Upper lobe of left lung (tissue), 6 donors: ENCODE data around the gene EGFL8. TPM values are rescaled to one million over a fixed set of nuclear protein-coding genes. Genes with fewer than 3 reads are reported as not detected.
A peak's percentile ranks its signal among the peaks of the same experiment; 100 is the strongest.

Experiments used
- ATAC-seq, 2 donors: fragments of 200-7000 bp; cut with Tn5 transposase; one replicate each; pipeline ENCODE4 v1.9.1; 2022; ENCODE audit warnings: mild to moderate bottlenecking in 2 of 2, moderate library complexity in 2 of 2; ENCODE audit not compliant: low FRiP score in 2 of 2
- DNase-seq, 2 donors: peaks; one replicate each; pipeline ENCODE4 v3.0.0-alpha.2; 2019 to 2020
- H3K27ac ChIP-seq, 4 donors: fragments of 200-600 bp; sonication (generic); one replicate each; pipeline ENCODE4 v1.5.1; 2016 to 2019
- H3K27me3 ChIP-seq, 4 donors: fragments of 200-600 bp; sonication (generic); one replicate each; pipeline ENCODE4 v1.5.1; 2017 to 2019
- H3K36me3 ChIP-seq, 4 donors: fragments of 200-600 bp; sonication (generic); one replicate each; pipeline ENCODE4 v1.5.1; 2016 to 2019
- H3K4me1 ChIP-seq, 4 donors: fragments of 200-600 bp; sonication (generic); one replicate each; pipeline ENCODE4 v1.5.1; 2018 to 2019
- H3K4me3 ChIP-seq, 4 donors: fragments of 200-600 bp; sonication (generic); one replicate each; pipeline ENCODE4 v1.5.1; 2017 to 2019; ENCODE audit warnings: mild to moderate bottlenecking in 2 of 4, moderate library complexity in 1 of 4
- H3K9me3 ChIP-seq, 4 donors: fragments of 200-600 bp; sonication (generic); one replicate each; pipeline ENCODE4 v1.5.1; 2018 to 2019
- CTCF ChIP-seq, 6 experiments: fragments of 450-650 bp in 4 of 6; fragments of 200-600 bp in 2 of 6; sonication (generic) in 2 of 6; IDR thresholded peaks; one replicate each; pipeline ENCODE4 v1.5.1; 2016 to 2019; ENCODE audit warnings: antibody characterized with exemption in 6 of 6
- EP300 ChIP-seq, 4 donors: sonication (generic); formaldehyde crosslinking; IDR thresholded peaks; one replicate each; pipeline ENCODE4 v1.5.1; 2017; ENCODE audit warnings: antibody characterized with exemption in 4 of 4, control low read depth in 2 of 4
- POLR2A ChIP-seq, 4 donors: fragments of 450-650 bp; IDR thresholded peaks; one replicate each; pipeline ENCODE4 v1.5.1; 2016 to 2017; ENCODE audit warnings: antibody characterized with exemption in 4 of 4, mild to moderate bottlenecking in 2 of 4
- POLR2AphosphoS5 ChIP-seq, 2 donors: sonication (generic); formaldehyde crosslinking; IDR thresholded peaks; one replicate each; pipeline ENCODE4 v1.5.1; 2017; ENCODE audit warnings: antibody characterized with exemption in 2 of 2
- WGBS, 2 donors: methylation state at CpG; one replicate each; pipeline ENCODE4 v1.1.5; 2017 to 2018; 5-methylcytosine and 5-hydroxymethylcytosine counted together
- total RNA-seq, 6 donors: library from RNA; depleted of rRNA in 4 of 6; stranded (reverse); fragments of >200 nt in 4 of 6; gene quantifications; one replicate each; pipeline versions ENCODE4 v1.1.0 to v1.2.1, GENCODE V29; 2016 to 2021
- donor health status: DM: no; HTN: no; CAD: no; lungs with moderate emphysema.
- donor health status: DM: no; HTN: yes; CAD: no; lungs with severe emphysema.

EGFL8 gene
- total RNA-seq, 6 donors from 2014 or later, result 6.1 to 37.7 (median 9.6) TPM

- ATAC-seq (no peak), DNase-seq (no peak)
- no peaks in the 10 kb centered on the region for H3K9me3 ChIP-seq
- H3K4me3 ChIP-seq, result peak overlapping the region; percentile 72 to 96 (median 83)
- TF ChIP-seq EP300 (IDR thresholded peaks at IDR 0.05) (no peak), CTCF (IDR thresholded peaks at IDR 0.05) (no peak), POLR2A (IDR thresholded peaks at IDR 0.05) (no peak)
- H3K4me1 ChIP-seq, result peaks cover 68 to 81% (median 77%) of the 10 kb centered on the region in 4 donors
- H3K27me3 ChIP-seq, result no peaks in the 10 kb centered on the region
- 4 to 5% methylated on average over 8 to 10 of the region's 10 CpGs for WGBS, 2 donors
- H3K36me3 ChIP-seq, result peaks cover 0 to 24% (median 12%) of the 10 kb centered on the region in 4 donors
- peak overlapping the region; percentile 93 to 98 (median 96) for H3K27ac ChIP-seq
Measured at GRCh38 chr6:32189069-32189741, 24.8 kb downstream of the EGFL8 start.

GRCh38 chr6:32189742-32190053 lies 25.3 kb downstream of the EGFL8 start:
- H3K36me3 ChIP-seq, result peaks cover 0 to 24% (median 12%) of the 10 kb centered on the region in 4 donors
- H3K9me3 ChIP-seq, result no peaks in the 10 kb centered on the region
- no peak for TF ChIP-seq POLR2A (IDR thresholded peaks at IDR 0.05)
- WGBS, 2 donors, result 19% methylated on average over 4 of the region's 23 CpGs; no CpG with 5 or more reads in 1 of the 2 donors
- H3K27me3 ChIP-seq, result no peaks in the 10 kb centered on the region
- H3K4me1 ChIP-seq, result peaks cover 69 to 81% (median 77%) of the 10 kb centered on the region in 4 donors
- H3K4me3 ChIP-seq, result peak overlapping the region; percentile 72 to 96 (median 83)
- ATAC-seq (peak in 1 of 2 donors; percentile 10), DNase-seq (peak in 1 of 2 donors; percentile 89)
- H3K27ac ChIP-seq, result peak overlapping the region; percentile 93 to 98 (median 96)

GRCh38 chr6:32190054-32190851 lies 25.9 kb downstream of the EGFL8 start, which contains the start of gene PBX2:
Gene PBX2, minus strand, starts transcription at chr6:32190202. Its CDS starts 287 bp downstream, at chr6:32189915.
- H3K4me1 ChIP-seq, result peaks cover 72 to 87% (median 82%) of the 10 kb centered on the region in 4 donors
- WGBS, 2 donors, result 1 to 2% methylated on average over 16 to 19 of the region's 23 CpGs

GRCh38 chr6:32190911-32191677 lies 26.7 kb downstream of the EGFL8 start:
- Histone ChIP-seq H3K4me1 (peaks cover 68 to 82% (median 77%) of the 10 kb centered on the region in 4 donors), H3K27ac (peak overlapping the region; percentile 93 to 98 (median 96)), H3K9me3 (no peaks in the 10 kb centered on the region), H3K4me3 (peak overlapping the region in 3 of 4 donors; percentile 72 to 96 (median 80)), H3K36me3 (peaks cover 0 to 22% (median 11%) of the 10 kb centered on the region in 4 donors), H3K27me3 (no peaks in the 10 kb centered on the region)
- DNase-seq, result no peak
- no peak for TF ChIP-seq EP300 (IDR thresholded peaks at IDR 0.05)
- no peak for TF ChIP-seq CTCF (IDR thresholded peaks at IDR 0.05)
- no peak for TF ChIP-seq POLR2A (IDR thresholded peaks at IDR 0.05)
- no peak for TF ChIP-seq POLR2AphosphoS5 (IDR thresholded peaks at IDR 0.05)
- WGBS, 2 donors, result 78 to 82% methylated on average over 6 to 8 of the region's 8 CpGs
- ATAC-seq, result no peak

More at GRCh38 chr6:32190054-32190851, 25.9 kb downstream of the EGFL8 start, which contains the start of gene PBX2:
- Histone ChIP-seq H3K9me3 (no peaks in the 10 kb centered on the region), H3K27ac (peak within 1 kb of the TSS; percentile 93 to 98 (median 96)), H3K27me3 (no peaks in the 10 kb centered on the region), H3K4me3 (peak within 1 kb of the TSS; percentile 72 to 96 (median 83)), H3K36me3 (peaks cover 0 to 24% (median 12%) of the 10 kb centered on the region in 4 donors)
- ATAC-seq (peak; percentile 83 to 88), DNase-seq (peak in 1 of 2 donors; percentile 95)
- TF ChIP-seq POLR2AphosphoS5 (IDR thresholded peaks at IDR 0.05) (peak; percentile 54 to 88), EP300 (IDR thresholded peaks at IDR 0.05) (no peak), POLR2A (IDR thresholded peaks at IDR 0.05) (peak in 2 of 4 donors; percentile 87 to 92)

GRCh38 chr6:32191696-32192607 lies 27.6 kb downstream of the EGFL8 start:
- DNase-seq, result no peak
- Histone ChIP-seq H3K27me3 (no peaks in the 10 kb centered on the region), H3K9me3 (no peaks in the 10 kb centered on the region), H3K4me1 (peaks cover 68 to 82% (median 74%) of the 10 kb centered on the region in 4 donors), H3K4me3 (peak overlapping the region in 3 of 4 donors; percentile 72 to 96 (median 80)), H3K27ac (peak overlapping the region; percentile 93 to 98 (median 96)), H3K36me3 (peaks cover 0 to 14% (median 5%) of the 10 kb centered on the region in 4 donors)
- WGBS, 2 donors, result 52 to 62% methylated on average over 15 of the region's 15 CpGs
- ATAC-seq, result no peak
- TF ChIP-seq POLR2A (IDR thresholded peaks at IDR 0.05), result no peak
